Central memory CD8-positive, alpha-beta T cell (primary cell): Measurements from ENCODE around the gene USP48.

Experiments
- ATAC-seq: fragments of 150-1000 bp; cut with Tn5 transposase; replicated peaks from 2 replicates; pipeline ENCODE4 v1.10.0; 2022; ENCODE audit warnings: mild to moderate bottlenecking, moderate FRiP score, moderate number of reproducible peaks; ENCODE audit not compliant: poor library complexity, severe bottlenecking; ENCODE audit errors: extremely low read depth
- DNase-seq, 2 donors: peaks; one replicate each; pipeline ENCODE4 v3.0.0; 2021; ENCODE audit warnings: low spot score in 2 of 2
- H3K27ac Mint-ChIP-seq: one replicate; pipeline ENCODE4 v1.8.0; 2022; ENCODE audit warnings: low read depth, mild to moderate bottlenecking, moderate library complexity, mixed read lengths
- H3K27me3 Mint-ChIP-seq: one replicate; pipeline ENCODE4 v1.8.0; 2022; ENCODE audit warnings: mixed read lengths
- H3K36me3 Mint-ChIP-seq: one replicate; pipeline ENCODE4 v1.8.0; 2022; ENCODE audit warnings: mild to moderate bottlenecking, moderate library complexity, mixed read lengths; ENCODE audit not compliant: insufficient read depth
- H3K4me1 Mint-ChIP-seq: one replicate; pipeline ENCODE4 v1.8.0; 2022; ENCODE audit warnings: mixed read lengths
- H3K4me3 Mint-ChIP-seq: one replicate; pipeline ENCODE4 v1.8.0; 2022; ENCODE audit warnings: mild to moderate bottlenecking, moderate library complexity, mixed read lengths
- H3K9me3 Mint-ChIP-seq: one replicate; pipeline ENCODE4 v1.8.0; 2022; ENCODE audit warnings: mixed read lengths

USP48 gene

DNA sequence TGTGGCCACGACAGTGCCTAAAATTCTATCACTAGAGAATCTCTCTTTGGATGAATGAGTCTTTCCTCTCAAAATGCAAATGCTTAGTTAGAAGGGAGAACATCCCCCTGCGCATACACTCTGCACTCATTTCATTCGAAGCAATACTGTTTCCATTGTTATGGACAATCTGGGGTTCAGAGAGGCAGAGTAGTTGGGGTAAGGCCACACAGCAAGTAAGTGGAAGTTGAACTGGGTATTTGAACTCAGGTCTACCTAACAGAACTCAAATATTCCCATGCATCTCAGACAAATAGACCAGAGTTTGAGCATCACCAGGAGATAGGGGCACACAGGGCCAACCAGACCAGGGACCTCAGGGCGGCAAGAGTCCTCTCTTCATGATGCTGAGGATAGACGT is 139.3 kb downstream of the USP48 start:
- Mint-ChIP-seq H3K9me3 (no peaks in the 10 kb centered on the region), H3K27ac (no peak overlapping the region), H3K4me1 (no peaks in the 10 kb centered on the region), H3K27me3 (peaks cover 83% of the 10 kb centered on the region), H3K36me3 (no peaks in the 10 kb centered on the region), H3K4me3 (no peak overlapping the region)
- DNase-seq (no peak), ATAC-seq (no peak)

DNA sequence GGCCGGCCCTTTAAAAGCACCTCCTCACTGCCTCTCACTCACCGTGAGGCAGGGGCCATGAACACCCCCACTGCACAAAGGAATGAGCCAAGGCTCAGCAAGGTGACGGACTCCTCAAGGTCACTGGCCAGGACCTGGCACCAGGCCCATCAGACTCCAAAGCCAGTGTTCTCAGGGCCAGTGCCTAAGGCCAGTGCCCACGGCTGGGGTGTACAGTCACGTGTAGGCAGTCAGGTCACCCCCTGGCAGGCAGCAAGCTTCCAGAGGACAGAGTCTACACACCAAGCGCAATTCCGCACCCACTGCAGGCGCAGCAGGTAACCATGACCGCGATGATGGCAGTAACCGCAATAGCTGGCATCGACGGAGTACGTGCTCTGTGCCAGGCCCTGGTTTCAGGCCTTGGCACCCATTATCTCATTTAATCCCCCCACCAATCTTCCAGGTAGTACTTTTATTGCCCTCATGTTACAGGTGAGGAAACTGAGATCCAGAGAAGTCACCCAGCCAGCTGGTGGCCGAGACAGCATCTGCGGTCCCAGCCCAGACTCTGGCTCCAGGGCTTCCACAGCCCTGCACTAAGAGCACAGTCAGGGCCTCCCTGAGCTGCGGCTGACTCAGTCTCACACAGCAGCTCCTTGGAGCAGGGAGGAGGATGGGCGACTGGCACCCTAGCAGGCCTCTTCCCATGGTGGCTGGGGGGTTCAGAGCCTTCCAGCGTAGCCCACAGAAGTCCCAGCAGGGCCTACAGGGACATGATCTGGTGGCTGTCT is 140.8 kb downstream of the USP48 start:
- Mint-ChIP-seq H3K4me1 (no peaks in the 10 kb centered on the region), H3K36me3 (no peaks in the 10 kb centered on the region), H3K27ac (no peak overlapping the region), H3K27me3 (peaks cover 69% of the 10 kb centered on the region), H3K9me3 (no peaks in the 10 kb centered on the region), H3K4me3 (no peak overlapping the region)
- no peak for ATAC-seq
- no peak for DNase-seq

DNA sequence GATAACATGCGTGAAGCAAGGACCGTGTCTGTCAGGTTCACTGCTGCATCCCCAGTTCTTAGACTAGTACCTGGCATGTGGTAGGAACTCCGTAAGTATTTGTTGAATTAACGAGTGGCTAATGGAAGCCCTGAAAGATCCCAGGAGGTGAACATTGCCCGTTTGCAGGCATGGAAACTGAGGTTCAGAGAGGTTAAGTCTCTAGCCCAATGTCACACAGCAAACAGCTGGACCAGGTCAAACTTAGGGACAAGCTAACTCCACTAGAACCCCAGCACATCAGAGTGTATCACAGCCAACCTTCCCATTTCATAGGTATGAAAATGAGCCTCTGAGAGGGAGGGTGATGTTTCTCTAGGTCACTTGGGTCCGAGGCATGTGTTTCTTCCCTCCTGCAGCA is 141.4 kb downstream of the USP48 start:
- no peak for ATAC-seq
- Mint-ChIP-seq H3K27me3 (peaks cover 64% of the 10 kb centered on the region), H3K27ac (no peak overlapping the region), H3K9me3 (no peaks in the 10 kb centered on the region), H3K4me1 (no peaks in the 10 kb centered on the region), H3K4me3 (no peak overlapping the region), H3K36me3 (no peaks in the 10 kb centered on the region)
- DNase-seq = no peak

DNA sequence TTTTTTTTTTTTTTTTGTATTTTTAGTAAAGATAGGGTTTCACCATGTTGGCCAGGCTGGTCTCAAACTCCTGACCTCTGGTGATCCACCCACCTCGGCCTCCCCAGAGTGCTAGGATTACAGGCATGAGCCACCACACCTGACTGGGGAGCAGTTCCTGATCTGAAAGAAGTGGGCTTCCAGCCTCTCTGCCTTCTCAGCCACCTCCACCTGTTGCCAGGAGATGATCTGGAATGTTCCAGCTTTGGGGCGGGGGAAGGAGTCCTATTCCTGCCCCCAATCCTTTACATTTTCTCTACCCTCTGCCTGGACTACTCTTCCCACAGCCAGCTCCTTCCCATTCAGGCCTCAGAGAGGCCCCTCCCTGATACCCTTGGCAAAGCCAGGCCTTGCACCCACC is 141.9 kb downstream of the USP48 start:
- no peak for ATAC-seq
- Mint-ChIP-seq H3K27me3 (peaks cover 64% of the 10 kb centered on the region), H3K9me3 (no peaks in the 10 kb centered on the region)

DNA sequence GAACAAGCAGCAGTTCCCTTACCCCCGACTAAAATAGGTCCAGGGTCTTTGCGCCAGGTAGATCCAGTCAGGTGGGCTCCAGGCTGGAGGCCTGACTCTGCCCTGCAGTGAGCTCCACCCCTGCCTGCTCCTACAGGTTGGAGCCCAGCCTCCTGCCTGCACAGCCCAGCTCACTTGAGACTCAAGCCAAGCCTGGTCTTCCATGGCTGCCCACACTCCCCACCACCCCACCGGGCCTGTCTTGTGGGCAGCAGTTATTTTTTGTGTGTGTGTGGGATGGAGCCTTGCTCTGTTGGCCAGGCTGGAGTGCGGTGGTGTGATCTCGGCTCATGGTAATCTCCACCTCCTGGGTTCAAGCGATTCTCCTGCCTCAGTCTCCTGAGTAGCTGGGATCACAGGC is 142.3 kb downstream of the USP48 start:
- H3K4me1 Mint-ChIP-seq = no peaks in the 10 kb centered on the region
- DNase-seq (no peak), ATAC-seq (no peak)
- no peak overlapping the region for H3K27ac Mint-ChIP-seq
- H3K4me3 Mint-ChIP-seq = no peak overlapping the region
- no peaks in the 10 kb centered on the region for H3K36me3 Mint-ChIP-seq
- H3K9me3 Mint-ChIP-seq = no peaks in the 10 kb centered on the region
- H3K27me3 Mint-ChIP-seq = peaks cover 61% of the 10 kb centered on the region

More for the DNA sequence above, 141.9 kb downstream of the USP48 start:
- Mint-ChIP-seq H3K27ac (no peak overlapping the region), H3K4me3 (no peak overlapping the region), H3K4me1 (no peaks in the 10 kb centered on the region), H3K36me3 (no peaks in the 10 kb centered on the region)
- DNase-seq = no peak

DNA sequence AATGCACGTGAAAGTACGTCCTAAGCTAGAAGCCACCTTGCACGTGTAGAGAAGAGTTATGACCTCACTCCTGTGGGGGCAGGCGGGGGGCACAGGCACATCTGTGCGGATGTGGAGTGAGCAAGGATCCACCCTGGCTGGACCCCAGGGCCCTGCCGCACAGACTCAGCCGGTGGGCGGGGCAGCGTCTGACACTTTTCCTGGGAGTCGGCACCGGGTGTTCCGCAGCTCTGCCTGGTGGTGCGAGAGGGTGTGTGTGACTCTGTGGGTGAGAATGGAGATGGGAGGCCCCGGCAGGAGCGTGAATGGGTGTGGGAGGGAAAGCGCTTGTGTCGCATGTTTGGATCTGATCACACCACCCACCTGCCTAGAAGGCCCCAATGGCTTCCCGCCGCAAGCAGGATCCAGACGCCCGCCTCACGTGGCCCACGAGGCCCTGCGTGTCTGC is 143.3 kb downstream of the USP48 start:
- H3K4me3 Mint-ChIP-seq = no peak overlapping the region
- peaks cover 65% of the 10 kb centered on the region for H3K27me3 Mint-ChIP-seq
- H3K27ac Mint-ChIP-seq = no peak overlapping the region
- no peaks in the 10 kb centered on the region for H3K36me3 Mint-ChIP-seq
- DNase-seq = no peak
- no peaks in the 10 kb centered on the region for H3K9me3 Mint-ChIP-seq
- ATAC-seq = no peak
- no peaks in the 10 kb centered on the region for H3K4me1 Mint-ChIP-seq

DNA sequence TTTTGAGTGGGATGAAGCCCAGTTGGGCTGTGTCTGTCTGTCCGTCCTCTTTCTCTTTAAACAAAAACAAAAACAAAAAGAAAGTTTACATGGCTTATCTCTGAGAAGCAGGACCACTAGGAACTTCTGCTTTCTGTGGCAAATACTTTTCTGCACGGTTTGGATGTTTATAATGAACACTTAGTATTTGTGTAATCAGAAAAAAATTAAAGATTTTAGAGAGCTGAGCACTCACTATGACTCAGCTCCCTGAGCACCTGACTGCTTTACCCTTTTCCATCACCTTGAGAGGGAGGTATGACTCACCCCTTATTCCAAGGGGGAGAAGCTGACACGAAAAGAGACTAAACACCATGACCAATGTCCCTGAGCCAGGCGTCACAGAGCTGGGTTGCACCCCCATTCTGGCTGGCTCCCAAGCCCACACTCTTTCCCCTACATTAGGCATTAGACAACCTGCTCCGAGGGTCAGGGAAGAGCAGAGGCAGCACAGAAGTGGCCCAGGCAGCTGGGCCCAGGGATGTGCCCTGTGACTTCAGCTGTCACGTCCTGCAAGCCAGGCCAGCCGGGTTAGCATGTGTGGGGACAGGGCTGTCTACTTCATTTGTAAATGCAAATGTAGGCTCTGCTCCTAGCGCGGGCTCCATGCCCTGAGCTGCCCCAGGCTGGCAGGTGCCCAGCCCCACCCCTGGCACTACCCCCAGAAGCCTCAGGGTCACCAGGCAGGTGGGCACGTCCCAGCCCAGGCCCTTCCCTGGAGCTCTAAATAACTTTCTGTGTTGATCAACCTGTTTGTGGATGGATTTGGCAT is 144.2 kb downstream of the USP48 start:
- no peak for ATAC-seq
- no peak for DNase-seq
- no peaks in the 10 kb centered on the region for H3K9me3 Mint-ChIP-seq
- H3K4me3 Mint-ChIP-seq = no peak overlapping the region
- no peaks in the 10 kb centered on the region for H3K36me3 Mint-ChIP-seq
- H3K27me3 Mint-ChIP-seq = peaks cover 60% of the 10 kb centered on the region
- H3K4me1 Mint-ChIP-seq = no peaks in the 10 kb centered on the region
- no peak overlapping the region for H3K27ac Mint-ChIP-seq

DNA sequence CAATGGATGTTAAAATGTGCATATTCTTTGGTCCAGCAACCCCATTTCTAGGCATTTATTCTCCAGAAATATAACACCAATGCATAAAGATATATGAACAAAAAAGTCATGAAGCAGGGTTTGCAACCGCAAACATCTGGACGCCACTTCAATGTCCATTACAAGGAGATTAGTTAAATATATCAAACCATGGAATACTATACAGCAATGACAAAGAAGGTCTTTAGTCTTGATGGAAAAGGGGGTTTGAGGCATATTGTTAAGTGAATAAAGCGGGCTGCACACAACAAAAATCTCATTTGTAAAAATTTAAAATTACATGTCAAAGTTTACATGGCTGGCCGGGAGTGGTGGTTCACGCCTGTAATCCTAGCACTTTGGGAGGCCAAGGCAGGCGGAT is 145.4 kb downstream of the USP48 start:
- DNase-seq (no peak), ATAC-seq (no peak)
- peaks cover 56% of the 10 kb centered on the region for H3K27me3 Mint-ChIP-seq
- no peaks in the 10 kb centered on the region for H3K4me1 Mint-ChIP-seq
- no peak overlapping the region for H3K4me3 Mint-ChIP-seq
- H3K9me3 Mint-ChIP-seq = no peaks in the 10 kb centered on the region
- H3K36me3 Mint-ChIP-seq = no peaks in the 10 kb centered on the region
- no peak overlapping the region for H3K27ac Mint-ChIP-seq

DNA sequence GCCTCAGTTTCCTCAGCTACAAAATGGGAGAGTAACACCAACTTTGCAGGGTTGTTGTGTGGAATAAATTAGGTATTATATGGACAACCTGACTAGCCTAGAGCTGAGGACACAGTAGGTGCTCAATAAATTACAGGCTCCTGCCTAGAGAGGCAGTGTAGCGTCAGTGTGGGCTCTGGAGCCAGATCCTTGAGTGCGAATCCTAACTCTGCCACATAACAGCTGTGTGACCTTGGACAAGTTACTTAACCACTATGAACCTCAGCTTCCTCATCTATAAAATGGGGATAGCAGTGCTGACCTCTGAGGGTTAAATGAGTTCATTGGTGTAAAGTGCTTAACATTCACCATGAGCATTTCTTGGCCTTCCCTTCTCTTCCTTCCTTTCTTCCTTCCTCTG is 146.9 kb downstream of the USP48 start:
- Mint-ChIP-seq H3K27ac (no peak overlapping the region), H3K27me3 (peaks cover 51% of the 10 kb centered on the region), H3K4me1 (no peaks in the 10 kb centered on the region), H3K36me3 (no peaks in the 10 kb centered on the region), H3K4me3 (no peak overlapping the region), H3K9me3 (no peaks in the 10 kb centered on the region)
- no peak for ATAC-seq
- DNase-seq = no peak

DNA sequence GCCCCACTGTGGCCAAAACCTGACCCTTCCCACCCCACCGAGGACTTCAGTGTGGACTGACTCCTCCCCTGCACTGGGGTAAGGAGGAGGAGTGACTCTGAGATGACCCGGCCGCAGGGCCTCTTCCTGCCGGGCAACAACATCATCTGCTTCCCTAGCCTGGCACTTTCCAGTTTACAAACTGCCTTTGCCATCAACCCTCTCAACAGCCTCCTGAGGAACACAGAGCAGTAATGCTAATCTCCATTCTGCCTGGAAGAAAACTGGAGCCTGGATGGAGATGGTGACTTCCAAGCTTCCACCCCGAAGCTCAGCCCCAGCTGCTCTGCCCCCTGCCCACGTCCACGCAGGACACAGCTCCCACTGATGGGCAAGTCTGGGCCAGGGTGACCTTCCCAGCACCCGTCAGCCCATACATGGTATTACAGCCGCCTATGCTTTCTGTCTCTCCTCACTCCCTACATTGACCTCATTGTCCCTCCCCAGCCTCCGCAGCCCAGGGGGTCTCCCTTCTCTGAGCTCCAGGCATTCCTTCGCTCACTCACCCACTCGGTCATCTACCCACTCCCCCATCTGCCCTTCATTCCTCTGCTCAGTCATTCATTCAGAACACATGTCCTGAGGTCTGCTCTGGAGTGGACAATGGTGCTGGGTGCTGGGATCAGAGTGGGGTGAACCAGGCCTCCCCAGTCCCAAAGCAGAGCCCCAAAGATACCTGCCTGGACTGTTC is 148.0 kb downstream of the USP48 start:
- Mint-ChIP-seq H3K4me3 (no peak overlapping the region), H3K27me3 (peaks cover 51% of the 10 kb centered on the region), H3K9me3 (no peaks in the 10 kb centered on the region), H3K27ac (no peak overlapping the region), H3K36me3 (no peaks in the 10 kb centered on the region), H3K4me1 (no peaks in the 10 kb centered on the region)
- no peak for DNase-seq
- no peak for ATAC-seq

DNA sequence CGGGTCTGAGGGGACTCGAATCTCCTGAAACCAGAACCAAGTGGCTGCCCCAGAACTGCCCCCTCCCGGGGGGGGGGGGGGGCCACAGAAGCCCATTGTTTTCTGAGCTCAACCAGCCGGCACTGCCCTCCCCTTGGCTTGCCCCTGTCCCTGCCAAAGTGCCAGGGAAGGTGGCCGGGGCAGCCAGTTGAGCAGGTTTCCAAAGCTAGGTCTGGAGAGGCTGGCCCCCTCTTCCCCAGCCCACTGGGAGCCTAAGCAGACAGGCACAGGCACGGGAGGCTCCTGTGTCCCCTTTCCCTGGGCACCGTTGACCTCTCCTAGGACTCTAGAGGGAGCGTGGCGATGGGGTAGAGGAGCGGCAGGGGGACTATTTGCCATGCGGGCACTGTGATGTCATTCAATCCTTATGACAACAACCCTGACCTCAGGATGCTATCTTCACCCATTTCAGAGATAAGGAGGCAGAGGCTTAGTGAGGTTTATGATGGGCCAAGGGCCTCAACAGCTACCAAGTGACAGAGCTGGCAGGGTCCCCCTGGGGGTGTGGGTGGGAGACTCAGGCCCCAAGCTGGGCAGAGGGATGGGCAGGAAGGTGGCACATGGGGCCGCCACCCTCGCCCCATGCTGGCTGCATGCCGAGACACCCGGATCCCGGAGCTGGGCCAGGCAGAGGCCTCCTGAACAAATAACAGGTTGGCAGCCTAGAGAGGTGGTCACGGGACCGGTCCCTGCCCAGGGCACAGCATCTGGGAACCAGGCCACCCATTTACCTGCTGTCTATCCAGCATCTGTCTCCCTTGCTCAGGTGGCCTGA is 148.8 kb downstream of the USP48 start:
- H3K27me3 Mint-ChIP-seq = peaks cover 54% of the 10 kb centered on the region
- no peak overlapping the region for H3K27ac Mint-ChIP-seq
- H3K4me1 Mint-ChIP-seq = no peaks in the 10 kb centered on the region
- ATAC-seq (no peak), DNase-seq (no peak)
- no peaks in the 10 kb centered on the region for H3K9me3 Mint-ChIP-seq
- no peaks in the 10 kb centered on the region for H3K36me3 Mint-ChIP-seq
- no peak overlapping the region for H3K4me3 Mint-ChIP-seq

DNA sequence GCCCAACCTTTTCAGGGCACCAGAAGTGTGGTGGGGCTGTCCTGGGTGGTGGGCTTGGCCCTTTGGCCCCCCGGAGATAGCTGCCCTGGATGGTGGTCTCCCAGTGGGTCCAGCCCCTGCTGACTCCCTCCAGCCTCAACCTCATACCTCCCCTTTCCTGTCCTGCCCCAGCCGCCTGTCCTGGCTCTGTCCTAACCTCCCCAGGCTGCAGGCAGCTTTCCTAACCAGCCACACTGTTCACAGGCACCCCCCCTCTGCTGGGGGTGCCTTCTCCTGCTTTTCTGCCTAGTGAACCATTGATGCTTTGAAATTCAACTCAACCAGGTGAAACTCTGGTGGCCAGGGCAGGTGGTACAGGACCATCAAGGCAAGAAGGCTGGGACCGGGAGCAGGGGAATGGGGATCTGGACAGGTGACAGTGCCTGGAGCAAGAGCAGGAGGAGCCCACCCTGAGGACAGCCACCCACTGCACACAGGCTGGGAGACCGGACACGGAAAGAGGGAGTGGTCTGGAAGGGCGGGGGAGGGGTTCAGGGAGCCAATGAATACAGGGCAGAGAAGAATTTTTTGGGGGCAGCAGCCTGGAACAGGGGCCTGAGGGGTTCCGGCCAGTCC is 149.7 kb downstream of the USP48 start:
- no peak overlapping the region for H3K27ac Mint-ChIP-seq
- no peak for DNase-seq
- H3K4me1 Mint-ChIP-seq = no peaks in the 10 kb centered on the region
- H3K27me3 Mint-ChIP-seq = peaks cover 55% of the 10 kb centered on the region
- H3K36me3 Mint-ChIP-seq = no peaks in the 10 kb centered on the region
- H3K4me3 Mint-ChIP-seq = no peak overlapping the region
- ATAC-seq = no peak
- no peaks in the 10 kb centered on the region for H3K9me3 Mint-ChIP-seq
